ENCODE results near the gene INTS11. TPM values are rescaled to one million over a fixed set of nuclear protein-coding genes. Genes with fewer than 3 reads are reported as not detected.

Gene INTS11
- total and polyA plus RNA-seq, 2 donors (not counting 1 experiment from before 2014, with no cell fraction given): 149 to 245 TPM

- Histone ChIP-seq H3K4me1 (ENCODE audit: control insufficient read depth in 2 of 2, insufficient read depth in 2 of 2, low read length in 2 of 2) (peaks cover 0 to 14% of the 10 kb centered on the region in 2 donors), H3K79me2 (ENCODE audit: control insufficient read depth, insufficient read depth, low read length) (no peaks in the 10 kb centered on the region), H3K27me3 (replicated peaks in 1 of 4; ENCODE audit: control extremely low read depth in 1 of 4, control insufficient read depth in 3 of 4, insufficient read depth in 4 of 4, low read length in 3 of 4) (no peaks in the 10 kb centered on the region), H3K9ac (ENCODE audit: low read length) (no peak overlapping the region), H3K9me3 (ENCODE audit: control extremely low read depth in 1 of 3, control insufficient read depth in 2 of 3, insufficient read depth in 1 of 3, low read length in 2 of 3) (no peaks in the 10 kb centered on the region), H3K4me3 (ENCODE audit: control extremely low read depth in 1 of 5, extremely low read depth in 1 of 5, insufficient read depth in 1 of 5, low read depth in 2 of 5, low read length in 4 of 5) (no peak overlapping the region), H3K27ac (ENCODE audit: low read length in 2 of 2) (no peak overlapping the region), H3K36me3 (replicated peaks in 1 of 2; ENCODE audit: control extremely low read depth in 1 of 2, control insufficient read depth in 1 of 2, extremely low read depth in 1 of 2, insufficient read depth in 2 of 2, low read length in 1 of 2) (no peaks in the 10 kb centered on the region), H2AFZ (ENCODE audit: insufficient read depth, low read depth, low read length, poor library complexity, severe bottlenecking) (no peak overlapping the region), H3K4me2 (replicated peaks; ENCODE audit: low read depth, low read length, poor library complexity, severe bottlenecking) (no peak overlapping the region), H4K20me1 (ENCODE audit: control insufficient read depth, insufficient read depth, low read length, poor library complexity, severe bottlenecking) (peaks cover 6% of the 10 kb centered on the region)
- TF ChIP-seq EZH2 (IDR thresholded peaks at IDR 0.05; ENCODE audit: borderline replicate concordance, insufficient read depth, low read depth, low read length, poor library complexity, severe bottlenecking): no peak
- TF ChIP-seq, protein P1, sequence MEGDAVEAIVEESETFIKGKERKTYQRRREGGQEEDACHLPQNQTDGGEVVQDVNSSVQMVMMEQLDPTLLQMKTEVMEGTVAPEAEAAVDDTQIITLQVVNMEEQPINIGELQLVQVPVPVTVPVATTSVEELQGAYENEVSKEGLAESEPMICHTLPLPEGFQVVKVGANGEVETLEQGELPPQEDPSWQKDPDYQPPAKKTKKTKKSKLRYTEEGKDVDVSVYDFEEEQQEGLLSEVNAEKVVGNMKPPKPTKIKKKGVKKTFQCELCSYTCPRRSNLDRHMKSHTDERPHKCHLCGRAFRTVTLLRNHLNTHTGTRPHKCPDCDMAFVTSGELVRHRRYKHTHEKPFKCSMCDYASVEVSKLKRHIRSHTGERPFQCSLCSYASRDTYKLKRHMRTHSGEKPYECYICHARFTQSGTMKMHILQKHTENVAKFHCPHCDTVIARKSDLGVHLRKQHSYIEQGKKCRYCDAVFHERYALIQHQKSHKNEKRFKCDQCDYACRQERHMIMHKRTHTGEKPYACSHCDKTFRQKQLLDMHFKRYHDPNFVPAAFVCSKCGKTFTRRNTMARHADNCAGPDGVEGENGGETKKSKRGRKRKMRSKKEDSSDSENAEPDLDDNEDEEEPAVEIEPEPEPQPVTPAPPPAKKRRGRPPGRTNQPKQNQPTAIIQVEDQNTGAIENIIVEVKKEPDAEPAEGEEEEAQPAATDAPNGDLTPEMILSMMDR (IDR thresholded peaks at IDR 0.05): no peak
- POLR2A ChIA-PET: no interaction called here
- CTCF ChIA-PET: interaction anchor here (0.7 to 1.5 kb wide), 3 partner anchors 10 to 263 kb away, joined by 3 to 4 read pairs (median 3); no protein-coding TSS in a partner anchor
- Mint-ChIP-seq H3K4me1 (peaks cover 8% of the 10 kb centered on the region), H3K9me3 (ENCODE audit: insufficient read depth) (no peaks in the 10 kb centered on the region), H3K27ac (no peak overlapping the region), H3K4me3 (no peak overlapping the region), H3K27me3 (no peaks in the 10 kb centered on the region)
- 97% methylated on average over 35 of the region's 35 CpGs for WGBS (ENCODE audit: insufficient coverage)
- intact Hi-C loops (cut with micrococcal nuclease): no loop called here
- ATAC-seq (ENCODE audit: low read depth) (no peak), DNase-seq (no peak)
These were observed 29.1 kb downstream of the INTS11 start for GRCh38 chr1:1295154-1295923.

DNA sequence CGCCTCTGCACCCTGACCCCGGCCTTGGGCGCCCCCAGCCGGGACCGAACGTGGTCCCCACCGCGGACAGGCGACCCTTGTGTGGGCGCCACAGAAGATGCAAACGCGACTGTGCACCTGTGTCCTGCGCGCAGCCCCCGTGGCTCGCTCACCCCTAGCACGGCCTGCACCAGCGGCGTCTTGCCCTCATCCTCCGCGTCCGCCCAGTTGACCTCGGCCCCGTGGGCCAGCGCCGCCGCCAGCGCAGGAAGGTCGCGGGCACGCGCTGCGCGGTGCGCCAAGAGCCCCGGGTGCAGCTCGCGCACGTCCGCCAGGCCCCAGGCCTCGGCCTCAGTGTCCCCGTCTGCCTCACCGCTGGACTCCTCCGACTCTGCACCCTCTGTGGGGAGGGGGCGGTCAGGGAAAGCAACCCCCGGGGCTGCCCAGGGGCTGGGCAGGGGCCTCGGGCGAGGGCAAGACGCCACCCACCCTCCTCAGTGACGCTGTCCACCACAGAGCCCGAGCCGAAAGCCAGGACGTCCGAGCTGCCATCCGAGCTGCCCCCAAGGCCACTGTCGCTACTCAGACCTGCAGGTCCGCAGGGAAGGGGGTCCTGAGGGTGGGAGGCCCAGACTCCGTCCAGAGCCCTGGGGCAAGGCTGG lies 30.1 kb downstream of the INTS11 start:
- POLR2A ChIA-PET: no interaction called here

More for the DNA sequence above, 30.1 kb downstream of the INTS11 start:
- intact Hi-C loops (cut with micrococcal nuclease): no loop called here
- Mint-ChIP-seq H3K4me3 (no peak overlapping the region), H3K27me3 (no peaks in the 10 kb centered on the region), H3K9me3 (ENCODE audit: insufficient read depth) (no peaks in the 10 kb centered on the region), H3K27ac (no peak overlapping the region), H3K4me1 (peaks cover 11% of the 10 kb centered on the region)
- TF ChIP-seq, protein P1 (IDR thresholded peaks at IDR 0.05): no peak
- TF ChIP-seq EZH2 (IDR thresholded peaks at IDR 0.05; ENCODE audit: borderline replicate concordance, insufficient read depth, low read depth, low read length, poor library complexity, severe bottlenecking): no peak
- Histone ChIP-seq H3K79me2 (ENCODE audit: control insufficient read depth, insufficient read depth, low read length) (no peaks in the 10 kb centered on the region), H3K9me3 (ENCODE audit: control extremely low read depth in 1 of 3, control insufficient read depth in 2 of 3, insufficient read depth in 1 of 3, low read length in 2 of 3) (no peaks in the 10 kb centered on the region), H3K27me3 (replicated peaks in 1 of 4; ENCODE audit: control extremely low read depth in 1 of 4, control insufficient read depth in 3 of 4, insufficient read depth in 4 of 4, low read length in 3 of 4) (no peaks in the 10 kb centered on the region), H3K27ac (ENCODE audit: low read length in 2 of 2) (no peak overlapping the region), H4K20me1 (ENCODE audit: control insufficient read depth, insufficient read depth, low read length, poor library complexity, severe bottlenecking) (no peaks in the 10 kb centered on the region), H2AFZ (ENCODE audit: insufficient read depth, low read depth, low read length, poor library complexity, severe bottlenecking) (no peak overlapping the region), H3K4me3 (ENCODE audit: control extremely low read depth in 1 of 5, extremely low read depth in 1 of 5, insufficient read depth in 1 of 5, low read depth in 2 of 5, low read length in 4 of 5) (no peak overlapping the region), H3K4me2 (replicated peaks; ENCODE audit: low read depth, low read length, poor library complexity, severe bottlenecking) (no peak overlapping the region), H3K4me1 (ENCODE audit: control insufficient read depth in 2 of 2, insufficient read depth in 2 of 2, low read length in 2 of 2) (peaks cover 0 to 16% of the 10 kb centered on the region in 2 donors), H3K36me3 (replicated peaks in 1 of 2; ENCODE audit: control extremely low read depth in 1 of 2, control insufficient read depth in 1 of 2, extremely low read depth in 1 of 2, insufficient read depth in 2 of 2, low read length in 1 of 2) (no peaks in the 10 kb centered on the region), H3K9ac (ENCODE audit: low read length) (no peak overlapping the region)
- ATAC-seq (ENCODE audit: low read depth) (no peak), DNase-seq (no peak)
- 96% methylated on average over 55 of the region's 58 CpGs for WGBS (ENCODE audit: insufficient coverage)
- CTCF ChIA-PET: interaction anchor here (0.7 to 1.0 kb wide), 2 partner anchors 173 to 262 kb away, joined by 3 read pairs; no protein-coding TSS in a partner anchor
